Activated B cell treated with CpG ODN at 0.5 μM for 24 hours (primary cell): ENCODE measurements around the gene ADCY5. TPM values are rescaled to one million over a fixed set of nuclear protein-coding genes. Genes with fewer than 3 reads are reported as not detected.

Experiments used
- ATAC-seq: fragments of 200-7000 bp; cut with Tn5 transposase; one replicate; pipeline ENCODE4 v1.10.0; 2021; ENCODE audit warnings: low read depth, mild to moderate bottlenecking, moderate library complexity
- CTCF ChIA-PET: fragments of 350-600 bp; sonication (Branson Sonifier 250); formaldehyde crosslinking; loops from one replicate; lab custom pipeline; 2021; ENCODE audit warnings: antibody characterized with exemption; lab: Charles Lee
- POLR2A ChIA-PET: fragments of 350-600 bp; sonication (Branson Sonifier 250); formaldehyde crosslinking; loops from one replicate; lab custom pipeline; 2021; ENCODE audit warnings: antibody characterized with exemption; lab: Charles Lee
- DNase-seq: peaks from one replicate; pipeline ENCODE4 v3.0.0; 2022
- H3K27ac Mint-ChIP-seq: one replicate; pipeline ENCODE4 v1.8.0; 2020; ENCODE audit warnings: mixed read lengths
- H3K27me3 Mint-ChIP-seq: one replicate; pipeline ENCODE4 v1.8.0; 2021; ENCODE audit warnings: mixed read lengths
- H3K36me3 Mint-ChIP-seq: one replicate; pipeline ENCODE4 v1.8.0; 2021; ENCODE audit warnings: low read depth, mixed read lengths
- H3K4me1 Mint-ChIP-seq: one replicate; pipeline ENCODE4 v1.8.0; 2021; ENCODE audit warnings: mixed read lengths
- H3K4me3 Mint-ChIP-seq: one replicate; pipeline ENCODE4 v1.8.0; 2020; ENCODE audit warnings: mild to moderate bottlenecking, mixed read lengths
- H3K9me3 Mint-ChIP-seq: one replicate; pipeline ENCODE4 v1.8.0; 2020; ENCODE audit warnings: mixed read lengths
- CTCF ChIP-seq: fragments of 200-600 bp; IDR thresholded peaks from one replicate; pipeline ENCODE4 v1.8.0; 2022; ENCODE audit warnings: antibody characterized with exemption, mild to moderate bottlenecking
- intact Hi-C: fragments of 100-400 bp; cut with micrococcal nuclease; formaldehyde crosslinking; loops from one replicate; pipeline ENCODE4 v1.15.1; 2024
- total RNA-seq: library from RNA; stranded (reverse); gene quantifications from 2 replicates; pipeline ENCODE4 v1.2.3, GENCODE V29; 2022

The ADCY5 gene
- total RNA-seq, 1 donor from 2014 or later = not detected

- ATAC-seq = no peak
- Mint-ChIP-seq H3K27me3 (peaks cover 11% of the 10 kb centered on the region), H3K27ac (no peak overlapping the region), H3K9me3 (no peaks in the 10 kb centered on the region), H3K4me1 (no peaks in the 10 kb centered on the region), H3K36me3 (no peaks in the 10 kb centered on the region), H3K4me3 (no peak overlapping the region)
- DNase-seq = no peak
- ChIA-PET CTCF (no interaction called here), POLR2A (no interaction called here)
- intact Hi-C loops = no loop called here
- TF ChIP-seq CTCF = no peak
Measured at GRCh38 chr3:123344175-123344906, 104.5 kb downstream of the ADCY5 start.

- Mint-ChIP-seq H3K4me3 (no peak overlapping the region), H3K4me1 (no peaks in the 10 kb centered on the region), H3K27ac (no peak overlapping the region), H3K27me3 (peaks cover 5% of the 10 kb centered on the region), H3K36me3 (no peaks in the 10 kb centered on the region), H3K9me3 (no peaks in the 10 kb centered on the region)
- no peak for TF ChIP-seq CTCF
- ATAC-seq (no peak), DNase-seq (no peak)
- ChIA-PET POLR2A (no interaction called here), CTCF (no interaction called here)
- intact Hi-C loops = no loop called here
Measured at GRCh38 chr3:123343296-123344174, 105.4 kb downstream of the ADCY5 start.

- no peaks in the 10 kb centered on the region for H3K9me3 Mint-ChIP-seq
- H3K4me3 Mint-ChIP-seq = no peak overlapping the region
- no peak for ATAC-seq
- TF ChIP-seq CTCF = no peak
- H3K27me3 Mint-ChIP-seq = no peaks in the 10 kb centered on the region
- POLR2A ChIA-PET = no interaction called here
- H3K4me1 Mint-ChIP-seq = no peaks in the 10 kb centered on the region
- no peaks in the 10 kb centered on the region for H3K36me3 Mint-ChIP-seq
- DNase-seq = no peak
- no peak overlapping the region for H3K27ac Mint-ChIP-seq
- intact Hi-C loops = no loop called here
- CTCF ChIA-PET = no interaction called here
Measured at GRCh38 chr3:123342631-123343080, 106.2 kb downstream of the ADCY5 start.

- no peaks in the 10 kb centered on the region for H3K4me1 Mint-ChIP-seq
- H3K4me3 Mint-ChIP-seq = no peak overlapping the region
- no peak for DNase-seq
- ChIA-PET POLR2A (no interaction called here), CTCF (no interaction called here)
- no peak for ATAC-seq
- no peaks in the 10 kb centered on the region for H3K36me3 Mint-ChIP-seq
- intact Hi-C loops = no loop called here
- H3K27ac Mint-ChIP-seq = no peak overlapping the region
- TF ChIP-seq CTCF = no peak
- no peaks in the 10 kb centered on the region for H3K9me3 Mint-ChIP-seq
- H3K27me3 Mint-ChIP-seq = no peaks in the 10 kb centered on the region
Measured at GRCh38 chr3:123341871-123342630, 106.8 kb downstream of the ADCY5 start.
